DND-41 (cell line): ENCODE data around the gene GALK1.

Experiments used
- ATAC-seq: fragments of 200-7000 bp; cut with Tn5 transposase; 3 replicates; pipeline ENCODE4 v1.9.1; 2021; ENCODE audit warnings: low read depth; ENCODE audit not compliant: insufficient read depth
- DNase-seq: peaks from one replicate; pipeline ENCODE4 v3.0.0-alpha.2; 2020
- H2AFZ ChIP-seq: 2 replicates; pipeline ENCODE4 v1.6.0; 2012; ENCODE audit warnings: low read depth, low read length
- H3K27ac ChIP-seq: 2 replicates; pipeline ENCODE4 v1.5.1; 2012; ENCODE audit warnings: low read length, inconsistent platforms
- H3K27me3 ChIP-seq: fragments of 200-600 bp; sonication (generic); 2 replicates; pipeline ENCODE4 v1.6.0; 2012; ENCODE audit warnings: low read length, mild to moderate bottlenecking, inconsistent platforms; ENCODE audit not compliant: insufficient read depth, poor library complexity
- H3K36me3 ChIP-seq: 2 replicates; pipeline ENCODE4 v1.5.1; 2012; ENCODE audit warnings: low read length, inconsistent platforms; ENCODE audit not compliant: insufficient read depth
- H3K4me1 ChIP-seq: 2 replicates; pipeline ENCODE4 v1.5.1; 2012; ENCODE audit warnings: mild to moderate bottlenecking, low read length; ENCODE audit not compliant: insufficient read depth
- H3K4me2 ChIP-seq: 2 replicates; pipeline ENCODE4 v1.6.0; 2012; ENCODE audit warnings: mild to moderate bottlenecking, moderate library complexity, low read length, inconsistent platforms; ENCODE audit not compliant: insufficient read depth
- H3K4me3 ChIP-seq, 2 experiments: fragments of 200-600 bp in 1 of 2; shearing (Covaris generic) in 1 of 2; 2 replicates each; pipeline ENCODE4 v1.5.1; 2012 to 2016; ENCODE audit warnings: inconsistent platforms in 2 of 2, low read length in 2 of 2, mild to moderate bottlenecking in 2 of 2, low read depth in 1 of 2, moderate library complexity in 1 of 2
- H3K79me2 ChIP-seq: 2 replicates; pipeline ENCODE4 v1.6.0; 2012; ENCODE audit warnings: low read length, inconsistent platforms; ENCODE audit not compliant: insufficient read depth
- H3K9ac ChIP-seq: 2 replicates; pipeline ENCODE4 v1.6.0; 2012; ENCODE audit warnings: low read depth, mild to moderate bottlenecking, inconsistent platforms, low read length, moderate library complexity
- H3K9me3 ChIP-seq: 2 replicates; pipeline ENCODE4 v1.5.1; 2012; ENCODE audit warnings: low read length, moderate library complexity, mild to moderate bottlenecking, inconsistent platforms; ENCODE audit not compliant: insufficient read depth, severe bottlenecking
- H4K20me1 ChIP-seq: 2 replicates; pipeline ENCODE4 v1.6.0; 2012; ENCODE audit warnings: low read length; ENCODE audit not compliant: insufficient read depth
- CTCF ChIP-seq: IDR thresholded peaks from 2 replicates; pipeline ENCODE4 v1.5.1; 2012; ENCODE audit warnings: borderline replicate concordance, low read length, moderate library complexity, mild to moderate bottlenecking; ENCODE audit not compliant: poor library complexity, severe bottlenecking; ENCODE audit errors: extremely low read depth
- EZH2 ChIP-seq: IDR thresholded peaks from 3 replicates; pipeline ENCODE4 v1.6.1; 2012; ENCODE audit warnings: borderline replicate concordance, low read depth, mild to moderate bottlenecking, moderate library complexity, low read length, inconsistent platforms; ENCODE audit not compliant: severe bottlenecking

The GALK1 gene

GRCh38 chr17:75773808-75774470 lies 8.9 kb upstream of the GALK1 start:
- Histone ChIP-seq H3K9me3 (no peaks in the 10 kb centered on the region), H3K79me2 (peaks cover 25% of the 10 kb centered on the region), H2AFZ (no peak overlapping the region), H3K4me3 (no peak overlapping the region), H3K36me3 (peaks cover 40% of the 10 kb centered on the region), H3K27me3 (no peaks in the 10 kb centered on the region), H3K27ac (no peak overlapping the region), H4K20me1 (peaks cover 36% of the 10 kb centered on the region), H3K9ac (no peak overlapping the region), H3K4me2 (no peak overlapping the region), H3K4me1 (peaks cover 17% of the 10 kb centered on the region)
- TF ChIP-seq EZH2 (no peak), CTCF (no peak)
- DNase-seq (no peak), ATAC-seq (no peak)

GRCh38 chr17:75773121-75773807 lies 8.3 kb upstream of the GALK1 start:
- H3K9me3 ChIP-seq = no peaks in the 10 kb centered on the region
- no peaks in the 10 kb centered on the region for H3K27me3 ChIP-seq
- H3K4me1 ChIP-seq = peaks cover 14% of the 10 kb centered on the region
- H3K36me3 ChIP-seq = peaks cover 34% of the 10 kb centered on the region
- H4K20me1 ChIP-seq = peaks cover 30% of the 10 kb centered on the region
- H3K27ac ChIP-seq = no peak overlapping the region
- no peak for TF ChIP-seq EZH2
- H2AFZ ChIP-seq = no peak overlapping the region
- DNase-seq (no peak), ATAC-seq (no peak)
- no peak overlapping the region for H3K4me3 ChIP-seq
- no peak overlapping the region for H3K4me2 ChIP-seq
- peaks cover 18% of the 10 kb centered on the region for H3K79me2 ChIP-seq
- H3K9ac ChIP-seq = no peak overlapping the region

GRCh38 chr17:75771334-75772281 lies 6.6 kb upstream of the GALK1 start:
- Histone ChIP-seq H3K9ac (no peak overlapping the region), H3K4me1 (no peaks in the 10 kb centered on the region), H3K9me3 (no peaks in the 10 kb centered on the region), H3K79me2 (0 out of 2 replicates have a peak, but pooled peaks cover 2% of the 10 kb centered on the region), H3K36me3 (peaks cover 17% of the 10 kb centered on the region), H3K4me3 (no peak overlapping the region), H4K20me1 (peaks cover 13% of the 10 kb centered on the region; the same call in 1 of the 2 replicates), H3K4me2 (no peak overlapping the region), H3K27me3 (no peaks in the 10 kb centered on the region), H3K27ac (no peak overlapping the region), H2AFZ (no peak overlapping the region)
- DNase-seq (no peak), ATAC-seq (no peak)
- TF ChIP-seq CTCF = no peak
- no peak for TF ChIP-seq EZH2
